HG03066 (cell line): ENCODE measurements around the gene CPLANE1.
A peak's percentile ranks its signal among the peaks of the same experiment; 100 is the strongest.
"Not testable (repeated sequence)": the region's sequence is repeated elsewhere in the genome, so short reads cannot be mapped to it uniquely, and the experiment has no call there.

Experiments
- ATAC-seq: cut with Tn5 transposase; IDR thresholded peaks from one replicate; pipeline ENCODE4 v1.9.1; 2021; ENCODE audit warnings: low read depth; ENCODE audit not compliant: unreplicated experiment

The CPLANE1 gene

GRCh38 chr5:37133939-37134338 is 115.2 kb downstream of the CPLANE1 start:
- ATAC-seq, result no peak

GRCh38 chr5:37132646-37133045 is 116.5 kb downstream of the CPLANE1 start:
- ATAC-seq, result no peak

GRCh38 chr5:37121465-37121864 is 127.7 kb downstream of the CPLANE1 start:
- no peak for ATAC-seq

- ATAC-seq, result no peak
Measured at GRCh38 chr5:37121027-37121426, 128.1 kb downstream of the CPLANE1 start.

GRCh38 chr5:37120270-37120669 is 128.9 kb downstream of the CPLANE1 start:
- ATAC-seq, result no peak

- ATAC-seq, result no peak
Measured at GRCh38 chr5:37116359-37116758, 132.8 kb downstream of the CPLANE1 start.

GRCh38 chr5:37112383-37112991 is 136.7 kb downstream of the CPLANE1 start:
- no peak for ATAC-seq

GRCh38 chr5:37111426-37112382 is 137.5 kb downstream of the CPLANE1 start:
- peak; percentile 84 for ATAC-seq

- no peak for ATAC-seq
Measured at GRCh38 chr5:37110135-37110534, 139.0 kb downstream of the CPLANE1 start.

GRCh38 chr5:37109338-37109737 is 139.8 kb downstream of the CPLANE1 start:
- no peak for ATAC-seq

- ATAC-seq, result no peak
Measured at GRCh38 chr5:37103302-37103701, 145.9 kb downstream of the CPLANE1 start.

GRCh38 chr5:37099267-37099666 is 149.9 kb downstream of the CPLANE1 start:
- not testable (repeated sequence) for ATAC-seq

GRCh38 chr5:37093795-37094194 is 155.4 kb downstream of the CPLANE1 start:
- not testable (repeated sequence) for ATAC-seq

- ATAC-seq, result no peak
Measured at GRCh38 chr5:37090781-37091180, 158.4 kb downstream of the CPLANE1 start.

GRCh38 chr5:37090123-37090726 is 159.0 kb downstream of the CPLANE1 start:
- ATAC-seq, result no peak

GRCh38 chr5:37088009-37088408 is 161.2 kb downstream of the CPLANE1 start:
- no peak for ATAC-seq

- ATAC-seq, result no peak
Measured at GRCh38 chr5:37086466-37087173, 162.6 kb downstream of the CPLANE1 start.

- not testable (repeated sequence) for ATAC-seq
Measured at GRCh38 chr5:37086026-37086425, 163.2 kb downstream of the CPLANE1 start.

GRCh38 chr5:37082977-37083376 is 166.2 kb downstream of the CPLANE1 start:
- not testable (repeated sequence) for ATAC-seq

GRCh38 chr5:37080697-37081096 is 168.5 kb downstream of the CPLANE1 start:
- no peak for ATAC-seq

- no peak for ATAC-seq
Measured at GRCh38 chr5:37077146-37077545, 172.0 kb downstream of the CPLANE1 start.
